HG02759 (cell line): ENCODE measurements around the gene ELMOD2.
"Not testable (repeated sequence)": the region's sequence is repeated elsewhere in the genome, so short reads cannot be mapped to it uniquely, and the experiment has no call there.

Experiments used
- ATAC-seq: cut with Tn5 transposase; IDR thresholded peaks from one replicate; pipeline ENCODE4 v1.9.1; 2021; ENCODE audit warnings: mild to moderate bottlenecking, moderate library complexity; ENCODE audit not compliant: unreplicated experiment

Gene ELMOD2

GRCh38 chr4:140523857-140524742, at the start of gene ELMOD2:
ELMOD2 (plus strand) TSS chr4:140524168; CDS start chr4:140525429, 1,261 bp downstream.
- peak; percentile 100 for ATAC-seq

GRCh38 chr4:140483445-140483844, 40.5 kb upstream of the ELMOD2 start:
- no peak for ATAC-seq

- ATAC-seq: no peak
Observed at GRCh38 chr4:140485939-140486338, 38.0 kb upstream of the ELMOD2 start.

GRCh38 chr4:140497405-140497746, 26.6 kb upstream of the ELMOD2 start:
- no peak for ATAC-seq

GRCh38 chr4:140497747-140498636, 26.0 kb upstream of the ELMOD2 start, which contains the start of gene MGAT4D:
MGAT4D (minus strand) TSS chr4:140498293; CDS start chr4:140498222, 71 bp downstream.
- ATAC-seq: no peak

- no peak for ATAC-seq
Observed at GRCh38 chr4:140499391-140499790, 24.6 kb upstream of the ELMOD2 start.

GRCh38 chr4:140504261-140504660, 19.7 kb upstream of the ELMOD2 start:
- no peak for ATAC-seq

GRCh38 chr4:140513765-140514164, 10.2 kb upstream of the ELMOD2 start:
- ATAC-seq: not testable (repeated sequence)

- no peak for ATAC-seq
Observed at GRCh38 chr4:140515423-140515822, 8.5 kb upstream of the ELMOD2 start.

GRCh38 chr4:140523370-140523856, 555 bp upstream of the ELMOD2 start:
- peak; percentile 8 for ATAC-seq

- ATAC-seq: no peak
Observed at GRCh38 chr4:140529434-140529833, 5.5 kb downstream of the ELMOD2 start.

- no peak for ATAC-seq
Observed at GRCh38 chr4:140533951-140534480, 10.0 kb downstream of the ELMOD2 start.

- peak; percentile 99 for ATAC-seq
Observed at GRCh38 chr4:140556372-140557085, 32.6 kb downstream of the ELMOD2 start.

- no peak for ATAC-seq
Observed at GRCh38 chr4:140557831-140558435, 34.0 kb downstream of the ELMOD2 start.

- no peak for ATAC-seq
Observed at GRCh38 chr4:140559696-140560095, 35.7 kb downstream of the ELMOD2 start.

GRCh38 chr4:140568507-140569306, 44.7 kb downstream of the ELMOD2 start, which contains the start of gene UCP1:
UCP1 (minus strand) TSS chr4:140568961; CDS start chr4:140568729, 232 bp downstream.
- no peak for ATAC-seq

GRCh38 chr4:140569307-140569638, 45.3 kb downstream of the ELMOD2 start:
- no peak for ATAC-seq

GRCh38 chr4:140571620-140572019, 47.7 kb downstream of the ELMOD2 start:
- ATAC-seq: no peak

- no peak for ATAC-seq
Observed at GRCh38 chr4:140575489-140575888, 51.5 kb downstream of the ELMOD2 start.
